Measurements from ENCODE around the gene RACK1. TPM values are rescaled to one million over a fixed set of nuclear protein-coding genes. Genes with fewer than 3 reads are reported as not detected.

Gene RACK1
- total RNA-seq: 3,012 TPM

DNA sequence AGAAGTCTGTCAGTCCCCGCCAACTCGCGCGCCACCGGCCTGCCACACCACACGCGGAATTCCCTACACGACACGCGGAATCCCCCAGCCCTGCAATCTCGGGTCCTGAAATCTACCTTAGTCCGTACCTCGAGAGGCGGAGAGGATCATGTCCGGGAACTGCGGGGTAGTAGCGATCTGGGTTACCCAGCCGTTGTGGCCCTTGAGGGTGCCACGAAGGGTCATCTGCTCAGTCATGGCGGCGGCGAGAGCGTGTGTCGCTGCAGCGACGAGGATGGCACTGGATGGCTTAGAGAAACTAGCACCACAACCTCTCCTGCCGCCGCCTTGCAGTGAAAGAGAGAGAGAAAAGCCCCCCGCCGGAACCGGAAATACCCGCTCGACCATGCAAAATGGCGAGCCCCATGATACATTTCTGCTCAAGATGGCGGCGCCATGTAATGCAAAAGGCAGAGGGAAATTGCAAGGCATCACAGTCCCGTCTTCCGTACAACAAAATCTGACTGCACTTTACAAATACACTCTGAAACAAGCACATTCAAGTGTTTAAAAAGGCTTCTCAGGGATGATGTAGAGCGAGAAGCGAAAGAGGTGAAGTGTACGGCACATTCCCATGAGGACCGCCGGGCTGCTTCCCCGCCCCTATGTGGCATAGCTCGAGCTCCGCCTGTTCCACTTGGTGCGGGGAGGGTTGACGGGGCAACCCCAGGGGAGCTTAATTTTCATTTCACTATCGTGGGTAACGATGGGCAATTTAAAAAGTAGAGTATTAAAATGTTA lies at the start of gene RACK1:
Gene RACK1, minus strand, starts transcription at position 343 of the 780 bp plus-strand sequence. Its CDS starts 106 bp downstream, at position 237.

GRCh38 chr5:181260720-181261319 lies 17.1 kb upstream of the RACK1 start, which contains the start of gene TRIM52:
TRIM52 (minus strand) TSS chr5:181261143; CDS start chr5:181260813, 330 bp downstream.

GRCh38 chr5:181223058-181223728 lies 20.5 kb downstream of the RACK1 start, which contains the start of gene TRIM41:
TRIM41 (plus strand) TSS chr5:181223281; CDS start chr5:181224000, 719 bp downstream.

GRCh38 chr5:181204826-181205760 lies 38.6 kb downstream of the RACK1 start, which contains the start of gene TRIM7:
TRIM7 (minus strand) TSS chr5:181205196; CDS start chr5:181205110, 86 bp downstream.

Small RNA genes within 50 kb of the gene (small RNA-seq; reads per million reads assigned to genes)
- gene MIR4638 (not detected), gene SNORD95 (not detected), gene SNORD96A (not detected)

Other genes with a start within 250 kb of the RACK1 start
- gene BTNL9, start 203.6 kb downstream of the RACK1 start, total RNA-seq: 4.2 TPM
- gene OR2V1, start 112.7 kb downstream of the RACK1 start, total RNA-seq: not detected
- gene OR2V2, start 96.3 kb downstream of the RACK1 start, total RNA-seq: not detected
- 1.6 TPM for gene TRIM7, start 38.7 kb downstream of the RACK1 start, total RNA-seq
- 18.5 TPM for gene TRIM41, start 20.6 kb downstream of the RACK1 start, total RNA-seq
- 17.3 TPM for gene TRIM52, start 17.2 kb upstream of the RACK1 start, total RNA-seq
- not detected for gene OR4F3, start 123.4 kb upstream of the RACK1 start, total RNA-seq

All from diencephalon (tissue), 1 donor.